Activated T-helper 1 cell treated with anti-CD3 and anti-CD28 coated beads, Interleukin-12 subunit alpha, Interleukin-12 subunit beta, Interleukin-2, Interleukin-4 antibody, amounts not matched to agents 30 ng/mL and 10 ng/mL and 1 ng/mL, durations not matched to agents 14 hours and 24 hours and 36 hours (primary cell): ENCODE results near the gene MGAT2. TPM values are rescaled to one million over a fixed set of nuclear protein-coding genes. Genes with fewer than 3 reads are reported as not detected.

ENCODE experiments used
- DNase-seq: peaks from one replicate; pipeline ENCODE4 v3.0.0; 2021; ENCODE audit warnings: low spot score
- H3K27ac Mint-ChIP-seq: one replicate; pipeline ENCODE4 v1.8.0; 2021; ENCODE audit warnings: mild to moderate bottlenecking, mixed read lengths
- H3K27me3 Mint-ChIP-seq: one replicate; pipeline ENCODE4 v1.8.0; 2022; ENCODE audit warnings: mild to moderate bottlenecking, moderate library complexity, mixed read lengths; ENCODE audit not compliant: insufficient read depth
- H3K36me3 Mint-ChIP-seq: one replicate; pipeline ENCODE4 v1.8.0; 2021; ENCODE audit warnings: low read depth, mixed read lengths
- H3K4me1 Mint-ChIP-seq: one replicate; pipeline ENCODE4 v1.8.0; 2021; ENCODE audit warnings: low read depth, mixed read lengths
- H3K4me3 Mint-ChIP-seq: one replicate; pipeline ENCODE4 v1.8.0; 2021; ENCODE audit warnings: mild to moderate bottlenecking, moderate library complexity, mixed read lengths
- H3K9me3 Mint-ChIP-seq: one replicate; pipeline ENCODE4 v1.8.0; 2021; ENCODE audit warnings: mixed read lengths
- intact Hi-C: fragments of 100-400 bp; cut with micrococcal nuclease; formaldehyde crosslinking; loops from one replicate; pipeline ENCODE4 v1.15.1; 2024
- total RNA-seq: library from RNA; stranded (reverse); gene quantifications from 2 replicates; pipeline ENCODE4 v1.2.3, GENCODE V29; 2022

Gene MGAT2
- total RNA-seq, 1 donor from 2014 or later, result 58.3 TPM

DNA sequence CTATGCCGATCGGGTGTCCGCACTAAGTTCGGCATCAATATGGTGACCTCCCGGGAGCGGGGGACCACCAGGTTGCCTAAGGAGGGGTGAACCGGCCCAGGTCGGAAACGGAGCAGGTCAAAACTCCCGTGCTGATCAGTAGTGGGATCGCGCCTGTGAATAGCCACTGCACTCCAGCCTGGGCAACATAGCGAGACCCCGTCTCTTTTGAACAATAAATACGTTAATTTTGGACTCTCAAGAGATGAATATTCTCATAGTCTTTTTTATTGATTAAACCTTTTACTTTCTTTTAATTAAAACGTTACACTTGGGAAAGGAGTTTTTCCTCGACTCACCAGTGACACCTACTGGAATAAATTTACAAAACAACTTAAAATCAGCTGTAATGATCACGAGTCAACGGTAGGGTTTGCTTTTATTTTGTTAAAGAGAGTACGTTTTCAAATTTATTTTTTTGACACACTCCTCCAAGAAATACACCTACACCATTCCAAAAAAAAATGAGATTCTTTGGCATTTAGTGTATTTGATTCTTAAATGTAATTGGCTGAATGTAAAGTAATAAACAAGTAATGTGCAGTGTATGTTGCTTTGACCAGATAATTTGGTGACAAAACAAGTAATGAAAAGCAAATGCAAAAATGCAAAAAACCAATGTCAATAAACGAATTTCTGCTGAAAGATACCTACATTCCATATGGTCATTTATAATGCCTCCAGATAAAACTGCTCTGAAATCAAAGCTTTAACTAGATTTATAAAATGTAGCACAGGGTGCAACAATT is 33.7 kb upstream of the MGAT2 start:
- DNase-seq, result no peak
- Mint-ChIP-seq H3K36me3 (peaks cover 44% of the 10 kb centered on the region), H3K27me3 (peaks cover 3% of the 10 kb centered on the region), H3K4me3 (peak overlapping the region; percentile 93), H3K4me1 (peaks cover 37% of the 10 kb centered on the region), H3K27ac (peak overlapping the region; percentile 99), H3K9me3 (no peaks in the 10 kb centered on the region)
- intact Hi-C loops, result loop anchor here (1.0 to 10.0 kb wide), 11 partner anchors 11 to 1248 kb away; partner anchors contain the start of genes DMAC2L, L2HGDH, LRR1 and MGAT2

DNA sequence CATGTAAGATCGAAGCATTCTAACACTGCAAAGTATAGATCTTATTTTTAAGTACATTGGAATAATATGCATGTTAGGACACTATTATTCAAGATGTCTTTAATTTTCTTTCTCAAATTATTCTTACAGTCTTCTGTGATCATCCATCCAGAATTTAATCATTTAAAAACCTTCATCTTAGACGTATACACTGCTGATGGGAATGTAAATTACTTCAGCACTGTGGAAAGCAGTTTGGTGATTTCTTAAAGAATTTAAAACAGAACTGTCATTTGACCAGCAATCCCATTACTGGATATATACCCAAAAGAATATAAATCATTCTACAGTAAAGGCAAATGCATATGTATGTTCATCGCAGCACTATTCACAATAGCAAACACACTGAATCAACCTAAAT is 31.2 kb upstream of the MGAT2 start:
- H3K4me3 Mint-ChIP-seq, result no peak overlapping the region
- intact Hi-C loops, result loop anchor here (5.0 to 10.0 kb wide), 4 partner anchors 643 to 1245 kb away; partner anchors contain the start of genes DMAC2L, L2HGDH, NIN and SOS2
- H3K27me3 Mint-ChIP-seq, result peaks cover 3% of the 10 kb centered on the region
- no peak for DNase-seq
- H3K36me3 Mint-ChIP-seq, result peaks cover 20% of the 10 kb centered on the region
- H3K27ac Mint-ChIP-seq, result no peak overlapping the region
- no peaks in the 10 kb centered on the region for H3K9me3 Mint-ChIP-seq
- H3K4me1 Mint-ChIP-seq, result peaks cover 18% of the 10 kb centered on the region

DNA sequence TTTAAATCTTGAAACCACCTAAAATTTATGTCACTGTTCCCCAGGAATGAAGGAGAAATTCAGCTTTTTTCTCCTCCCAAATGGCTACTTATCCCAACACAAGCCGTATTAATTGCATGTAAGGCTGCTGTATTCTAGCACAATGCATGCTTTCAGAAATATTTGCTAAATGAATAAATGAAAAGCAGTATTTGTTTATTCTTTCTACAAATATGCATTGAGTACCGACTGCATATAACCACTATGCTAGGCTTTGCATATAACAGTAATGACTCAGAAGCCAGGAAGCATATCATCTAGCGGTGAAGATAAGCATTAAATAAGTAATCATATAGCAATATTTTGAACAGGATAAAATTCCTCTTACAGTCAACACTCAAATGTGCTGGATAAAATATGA is 27.6 kb upstream of the MGAT2 start:
- Mint-ChIP-seq H3K4me3 (no peak overlapping the region), H3K36me3 (no peaks in the 10 kb centered on the region), H3K27me3 (no peaks in the 10 kb centered on the region), H3K27ac (no peak overlapping the region), H3K4me1 (peaks cover 27% of the 10 kb centered on the region), H3K9me3 (no peaks in the 10 kb centered on the region)
- intact Hi-C loops, result no loop called here
- no peak for DNase-seq

DNA sequence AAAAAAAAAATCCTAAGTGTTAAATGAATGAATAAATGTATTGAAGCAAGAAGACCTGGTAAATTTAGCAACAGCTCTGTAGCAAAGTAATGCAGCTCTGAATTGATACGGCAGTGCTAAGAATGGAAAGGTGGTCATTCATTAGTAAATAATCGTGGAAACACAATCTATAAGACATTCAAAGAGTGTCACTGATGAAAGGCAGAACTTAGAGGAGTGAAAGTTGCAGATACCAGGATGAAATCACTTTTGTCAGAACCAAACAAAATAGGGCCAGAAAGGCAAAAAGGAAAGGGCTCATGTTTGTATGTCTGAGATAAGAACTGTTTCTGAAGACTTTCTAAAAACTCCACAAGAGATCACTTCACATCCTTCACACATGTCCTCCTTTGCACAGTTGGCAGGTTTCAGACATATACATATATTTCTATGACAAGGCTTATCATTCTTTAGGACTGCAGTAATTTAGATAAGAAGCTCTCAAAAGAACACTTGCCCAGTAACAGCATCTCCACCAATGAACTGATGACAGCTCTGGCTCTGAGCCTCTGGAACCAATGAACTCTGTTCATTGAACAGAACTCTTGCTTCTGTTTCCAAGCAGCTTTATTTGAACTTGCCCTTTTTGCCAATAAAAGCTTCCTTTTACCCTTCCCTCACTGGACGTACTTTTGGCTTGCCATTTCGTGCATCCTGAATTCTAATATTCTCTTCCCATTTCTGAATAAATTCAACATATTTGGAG is 26.1 kb upstream of the MGAT2 start:
- H3K4me1 Mint-ChIP-seq, result peaks cover 32% of the 10 kb centered on the region

DNA sequence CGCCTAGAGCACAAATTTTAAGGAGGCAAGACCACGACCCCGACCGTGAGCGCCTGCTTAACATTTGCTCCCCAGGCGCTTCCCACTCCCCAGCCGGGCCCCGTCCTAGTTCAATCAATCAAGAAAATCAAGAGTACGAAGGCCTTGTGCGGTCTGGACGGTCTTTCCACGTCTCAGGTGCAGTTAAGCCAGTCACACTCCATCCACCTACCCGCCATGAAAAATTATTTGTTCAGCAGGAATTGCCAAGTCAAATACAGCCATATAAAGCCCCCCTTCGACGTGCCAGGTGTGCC is 22.5 kb upstream of the MGAT2 start:
- H3K9me3 Mint-ChIP-seq, result no peaks in the 10 kb centered on the region
- H3K4me3 Mint-ChIP-seq, result peak overlapping the region; percentile 92
- peaks cover 44% of the 10 kb centered on the region for H3K4me1 Mint-ChIP-seq
- intact Hi-C loops, result loop anchor here (1.0 to 5.0 kb wide), 4 partner anchors 12 to 519 kb away; partner anchors contain the start of genes MGAT2, RPL36AL, RPS29 and VCPKMT
- no peak for DNase-seq
- H3K27ac Mint-ChIP-seq, result peak overlapping the region; percentile 95
- peaks cover 8% of the 10 kb centered on the region for H3K36me3 Mint-ChIP-seq
- no peaks in the 10 kb centered on the region for H3K27me3 Mint-ChIP-seq

More for the DNA sequence above, 26.1 kb upstream of the MGAT2 start:
- Mint-ChIP-seq H3K27me3 (no peaks in the 10 kb centered on the region), H3K9me3 (no peaks in the 10 kb centered on the region), H3K4me3 (no peak overlapping the region), H3K27ac (no peak overlapping the region), H3K36me3 (no peaks in the 10 kb centered on the region)
- intact Hi-C loops, result loop anchor here (5.0 kb wide), 1 partner anchor 523 kb away; the partner anchor contains the start of gene VCPKMT
- no peak for DNase-seq

DNA sequence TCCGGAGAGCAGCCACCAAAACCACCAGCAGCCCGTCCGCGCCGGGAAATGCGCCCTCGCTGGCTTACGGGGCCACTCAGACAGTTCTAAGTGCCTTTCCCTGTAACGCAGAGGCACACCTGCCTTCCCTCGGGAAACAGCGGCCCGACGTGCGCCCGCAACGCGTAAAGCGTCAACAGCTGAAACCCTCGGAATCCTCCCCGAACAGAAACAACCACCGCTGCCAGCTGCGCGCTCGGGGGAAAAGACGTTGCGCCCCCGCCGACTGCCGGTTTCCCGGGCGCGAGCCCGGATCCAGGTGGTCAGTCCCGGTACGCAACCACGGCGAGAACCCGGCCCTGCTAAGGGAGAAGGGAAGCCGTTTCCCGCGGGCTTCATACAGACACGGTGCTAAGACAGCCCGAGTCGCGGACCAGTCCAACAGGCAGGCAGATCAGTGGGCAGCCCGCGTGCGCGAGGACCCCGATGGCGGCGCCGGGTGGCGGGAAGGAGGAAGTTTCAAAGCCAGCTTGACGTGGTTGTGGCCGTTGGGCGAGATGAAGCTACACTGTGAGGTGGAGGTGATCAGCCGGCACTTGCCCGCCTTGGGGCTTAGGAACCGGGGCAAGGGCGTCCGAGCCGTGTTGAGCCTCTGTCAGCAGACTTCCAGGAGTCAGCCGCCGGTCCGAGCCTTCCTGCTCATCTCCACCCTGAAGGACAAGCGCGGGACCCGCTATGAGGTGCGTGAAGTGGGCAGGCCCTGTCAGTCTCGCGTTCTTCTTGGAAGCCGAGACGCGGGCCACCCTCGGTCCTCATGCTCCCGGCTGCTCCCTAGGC is 21.9 kb upstream of the MGAT2 start, which contains the start of gene LRR1:
Gene LRR1 (plus strand): TSS at position 456 of the 816 bp plus-strand sequence. CDS start 81 bp downstream, at position 537.
- Mint-ChIP-seq H3K27ac (peak within 1 kb of the TSS; percentile 95), H3K27me3 (no peaks in the 10 kb centered on the region), H3K4me1 (peaks cover 44% of the 10 kb centered on the region), H3K36me3 (peaks cover 8% of the 10 kb centered on the region), H3K9me3 (no peaks in the 10 kb centered on the region), H3K4me3 (peak within 1 kb of the TSS; percentile 92)
- peak; percentile 82 for DNase-seq
- intact Hi-C loops, result loop anchor here (1.0 to 5.0 kb wide), 4 partner anchors 12 to 519 kb away; partner anchors contain the start of genes MGAT2, RPL36AL, RPS29 and VCPKMT

DNA sequence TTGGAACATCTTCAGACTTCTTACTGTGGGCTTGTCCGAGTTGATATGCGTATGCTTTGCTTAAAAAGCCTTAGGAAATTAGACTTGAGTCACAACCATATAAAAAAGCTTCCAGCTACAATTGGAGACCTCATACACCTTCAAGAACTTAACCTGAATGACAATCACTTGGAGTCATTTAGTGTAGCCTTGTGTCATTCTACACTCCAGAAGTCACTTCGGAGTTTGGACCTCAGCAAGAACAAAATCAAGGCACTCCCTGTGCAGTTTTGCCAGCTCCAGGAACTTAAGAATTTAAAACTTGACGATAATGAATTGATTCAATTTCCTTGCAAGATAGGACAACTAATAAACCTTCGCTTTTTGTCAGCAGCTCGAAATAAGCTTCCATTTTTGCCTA is 13.0 kb upstream of the MGAT2 start:
- H3K27ac Mint-ChIP-seq, result no peak overlapping the region
- H3K36me3 Mint-ChIP-seq, result peaks cover 21% of the 10 kb centered on the region
- H3K4me1 Mint-ChIP-seq, result peaks cover 23% of the 10 kb centered on the region
- no peaks in the 10 kb centered on the region for H3K27me3 Mint-ChIP-seq
- no peak overlapping the region for H3K4me3 Mint-ChIP-seq
- intact Hi-C loops, result no loop called here
- H3K9me3 Mint-ChIP-seq, result no peaks in the 10 kb centered on the region
- no peak for DNase-seq

DNA sequence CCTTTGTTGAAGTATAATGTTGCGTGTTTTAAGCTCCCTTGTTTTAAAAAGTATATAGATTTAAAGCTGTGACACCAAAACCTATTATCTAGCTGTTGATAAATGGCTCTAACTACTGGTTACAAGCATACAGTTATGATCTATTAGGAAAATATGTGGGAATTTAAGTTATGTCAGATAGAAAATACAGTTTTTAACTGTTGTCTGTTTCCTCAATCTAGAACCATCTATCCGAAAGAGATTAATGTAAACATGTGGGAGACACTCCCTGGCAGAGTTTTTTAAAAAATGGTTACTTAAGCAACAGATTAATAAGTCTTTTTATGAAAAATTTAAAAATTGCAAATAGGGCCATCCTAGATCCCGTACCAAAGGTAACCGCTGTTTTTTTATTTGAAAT is 8.3 kb upstream of the MGAT2 start:
- Mint-ChIP-seq H3K4me1 (peaks cover 20% of the 10 kb centered on the region), H3K9me3 (no peaks in the 10 kb centered on the region), H3K27ac (no peak overlapping the region), H3K36me3 (peaks cover 22% of the 10 kb centered on the region), H3K4me3 (no peak overlapping the region), H3K27me3 (peaks cover 2% of the 10 kb centered on the region)
- DNase-seq, result no peak
- intact Hi-C loops, result no loop called here

DNA sequence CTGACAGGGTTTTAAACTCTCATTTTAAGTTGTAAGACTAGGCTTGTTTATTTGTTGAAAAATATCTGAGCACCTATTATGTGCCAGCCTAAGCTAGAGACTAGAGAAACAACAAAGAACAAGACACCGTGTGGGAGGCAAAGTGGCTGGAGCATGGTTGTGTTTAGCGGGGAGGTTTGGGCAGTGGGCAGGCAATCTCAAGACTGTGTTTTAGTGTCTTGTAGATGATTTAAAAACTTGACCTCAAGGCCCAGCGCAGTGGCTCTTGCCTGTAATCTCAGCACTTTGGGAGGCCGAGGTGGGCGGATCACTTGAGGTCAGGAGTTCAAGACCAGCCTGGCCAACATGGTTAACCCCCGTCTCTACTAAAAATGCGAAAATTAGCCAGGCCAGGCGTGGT is 7.9 kb upstream of the MGAT2 start:
- H3K27ac Mint-ChIP-seq, result no peak overlapping the region

DNA sequence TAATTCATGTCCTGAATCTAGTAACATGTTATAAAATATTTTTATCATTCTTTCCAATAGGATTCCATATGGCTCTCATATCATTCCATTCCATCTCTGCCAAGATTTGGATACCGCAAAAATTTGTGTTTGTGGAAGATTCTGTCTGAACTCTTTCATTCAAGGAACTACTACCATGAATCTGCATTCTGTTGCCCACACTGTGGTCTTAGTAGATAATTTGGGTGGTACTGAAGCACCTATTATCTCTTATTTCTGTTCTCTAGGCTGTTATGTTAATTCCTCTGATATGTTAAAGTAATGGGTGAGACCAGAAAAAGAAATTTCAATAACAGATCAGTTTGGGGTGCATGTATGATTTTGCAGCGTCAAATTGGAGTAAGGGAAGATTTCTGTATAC is 6.4 kb upstream of the MGAT2 start:
- peaks cover 2% of the 10 kb centered on the region for H3K27me3 Mint-ChIP-seq

More for the DNA sequence above, 7.9 kb upstream of the MGAT2 start:
- intact Hi-C loops, result no loop called here
- Mint-ChIP-seq H3K27me3 (peaks cover 2% of the 10 kb centered on the region), H3K4me1 (peaks cover 20% of the 10 kb centered on the region), H3K36me3 (peaks cover 22% of the 10 kb centered on the region), H3K9me3 (no peaks in the 10 kb centered on the region), H3K4me3 (no peak overlapping the region)
- DNase-seq, result no peak

DNA sequence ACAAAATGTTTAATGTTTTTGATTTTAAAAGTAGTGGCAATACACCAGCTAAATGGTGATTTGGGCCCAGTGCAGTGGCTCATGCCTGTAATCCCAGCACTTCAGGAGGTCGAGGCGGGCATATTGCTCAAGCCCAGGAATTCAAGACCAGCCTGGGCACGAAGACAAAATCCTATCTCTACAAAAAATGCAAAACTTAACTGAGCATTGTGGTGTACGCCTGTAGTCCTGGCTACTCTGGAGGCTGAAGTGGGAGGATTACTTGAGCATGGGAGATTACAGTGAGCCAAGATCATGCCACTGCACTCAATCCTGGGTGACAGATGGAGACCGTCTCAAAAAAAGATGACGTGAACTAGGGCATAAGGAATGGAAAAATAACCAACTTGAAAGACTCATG is 4.8 kb upstream of the MGAT2 start:
- Mint-ChIP-seq H3K27ac (no peak overlapping the region), H3K9me3 (no peaks in the 10 kb centered on the region), H3K4me3 (no peak overlapping the region), H3K27me3 (peaks cover 2% of the 10 kb centered on the region), H3K36me3 (peaks cover 36% of the 10 kb centered on the region), H3K4me1 (peaks cover 26% of the 10 kb centered on the region)
- DNase-seq, result no peak
- intact Hi-C loops, result no loop called here

More for the DNA sequence above, 6.4 kb upstream of the MGAT2 start:
- H3K9me3 Mint-ChIP-seq, result no peaks in the 10 kb centered on the region
- H3K4me1 Mint-ChIP-seq, result peaks cover 25% of the 10 kb centered on the region
- DNase-seq, result no peak
- peak overlapping the region; percentile 35 for H3K27ac Mint-ChIP-seq
- H3K36me3 Mint-ChIP-seq, result peaks cover 30% of the 10 kb centered on the region
- intact Hi-C loops, result no loop called here
- no peak overlapping the region for H3K4me3 Mint-ChIP-seq

DNA sequence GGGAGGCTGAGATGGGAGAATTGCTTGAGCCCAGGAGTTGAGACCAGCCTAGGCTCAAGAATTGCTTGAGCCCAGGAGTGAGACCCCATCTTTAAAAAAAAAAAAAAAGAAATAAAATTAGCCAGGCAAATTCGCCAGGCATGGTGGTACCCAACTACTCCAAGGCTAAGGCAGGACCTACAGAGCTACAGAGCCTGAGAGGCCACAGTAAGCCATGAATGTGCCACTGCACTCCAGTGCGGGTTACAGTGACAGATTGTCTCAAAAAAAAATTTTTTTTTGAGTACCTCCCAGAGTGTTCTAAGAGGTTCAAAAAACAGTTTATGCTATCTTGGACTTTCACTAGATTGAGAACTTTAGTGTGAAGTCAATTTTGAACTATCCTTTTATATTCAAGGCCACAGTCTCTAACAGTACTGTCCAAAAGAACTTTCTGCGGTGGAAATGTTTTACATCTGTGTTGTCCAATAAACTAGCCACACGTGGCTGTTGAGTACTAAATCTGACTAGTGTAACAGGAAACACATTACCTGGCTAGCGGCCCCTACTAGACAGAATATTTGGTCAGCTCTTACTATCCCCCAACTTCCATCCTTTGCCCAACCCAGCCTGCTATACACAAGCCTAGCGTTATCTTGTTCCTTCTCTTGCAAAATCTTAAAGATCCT is 2.6 kb upstream of the MGAT2 start:
- Mint-ChIP-seq H3K4me3 (peak overlapping the region; percentile 98), H3K27me3 (peaks cover 2% of the 10 kb centered on the region), H3K27ac (no peak overlapping the region), H3K9me3 (no peaks in the 10 kb centered on the region), H3K4me1 (peaks cover 32% of the 10 kb centered on the region), H3K36me3 (peaks cover 47% of the 10 kb centered on the region)
- intact Hi-C loops, result no loop called here
- no peak for DNase-seq
